Measurements from ENCODE around the gene CDK11A.

The CDK11A gene

DNA sequence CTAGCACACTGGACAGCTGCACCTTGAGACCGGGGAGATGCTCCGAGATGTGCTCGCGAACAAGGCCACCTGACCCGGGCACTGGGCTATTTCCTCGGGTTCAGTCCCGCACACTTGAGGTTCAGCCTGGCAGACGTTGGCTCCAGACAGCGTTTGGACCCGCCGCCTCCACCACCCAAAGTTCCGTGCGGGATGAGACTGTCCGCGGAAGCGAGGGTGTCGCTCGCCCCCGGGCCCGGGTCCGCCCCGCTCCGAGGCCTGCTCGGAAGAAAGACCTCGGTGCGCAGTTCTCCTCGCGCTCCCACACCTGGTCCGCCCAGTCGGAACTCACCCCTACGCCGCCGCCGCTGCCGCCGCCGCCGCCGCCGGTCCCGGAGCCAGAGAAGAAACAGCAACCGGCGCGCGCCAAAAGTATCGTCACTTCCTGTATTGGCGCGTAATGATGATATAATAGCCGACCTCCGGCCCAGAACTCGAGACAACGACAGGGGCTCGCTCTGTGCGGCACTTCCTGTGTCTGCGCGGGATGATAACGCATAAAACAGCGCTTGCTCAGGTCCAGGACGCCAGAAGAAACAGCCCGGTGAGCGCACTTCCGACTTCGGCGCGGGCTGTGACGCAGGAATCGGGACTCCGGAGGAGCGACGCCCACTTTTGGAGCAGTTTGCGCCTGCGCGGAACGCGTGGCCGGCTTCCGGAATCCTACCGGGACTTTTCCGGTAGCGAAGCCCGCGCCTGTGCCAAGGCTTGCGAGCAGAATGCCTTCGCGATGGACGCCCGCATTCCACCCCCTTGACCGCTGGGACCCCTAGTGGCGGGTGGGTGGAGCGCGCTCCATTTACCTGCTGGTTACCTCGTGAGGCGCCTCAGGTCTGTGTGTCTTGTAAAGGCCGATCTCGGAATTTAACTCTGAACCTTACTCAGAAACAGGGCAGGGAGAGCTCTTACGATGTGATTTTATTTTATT is 65.3 kb downstream of the CDK11A start, which contains the start of gene CDK11B:
CDK11B (minus strand) TSS at position 422 of the 967 bp plus-strand sequence. CDS start 1,519 bp downstream, outside the sequence.
- peak; percentile 97 for DNase-seq

Data from activated CD4-positive, alpha-beta T cell treated with anti-CD3 and anti-CD28 coated beads, Interleukin-10, Interleukin-2, amounts not matched to agents 100 ng/mL and 50 ng/mL, durations not matched to agents 16 hours and 8 hours (primary cell).